HepG2 (cell line): Measurements from ENCODE around the gene NFE2L2. TPM values are rescaled to one million over a fixed set of nuclear protein-coding genes. Genes with fewer than 3 reads are reported as not detected.

Source experiments
- AGO2 ChIP-seq: fragments of 200-400 bp; formaldehyde crosslinking; optimal IDR thresholded peaks from 2 replicates; pipeline ENCODE3; 2017; ENCODE audit warnings: mild to moderate bottlenecking, low read depth, low read length, moderate library complexity
- ASH2L ChIP-seq: fragments of 300-600, 200-600 bp; sonication (generic); IDR thresholded peaks from 2 replicates; pipeline ENCODE4 v1.7.0; 2017; ENCODE audit warnings: low read depth, mild to moderate bottlenecking, moderate library complexity, mixed read lengths, low read length; ENCODE audit not compliant: insufficient read length
- CC2D1A ChIP-seq: sonication (generic); formaldehyde crosslinking; IDR thresholded peaks from 2 replicates; pipeline ENCODE4 v1.8.1; 2023; ENCODE audit warnings: mild to moderate bottlenecking, missing genetic modification reagents
- CENPBD1 ChIP-seq: sonication (generic); formaldehyde crosslinking; IDR thresholded peaks from 2 replicates; pipeline ENCODE4 v1.8.0; 2022; ENCODE audit warnings: missing genetic modification reagents, low read depth, mild to moderate bottlenecking, borderline replicate concordance
- FOXK1 ChIP-seq: sonication (generic); formaldehyde crosslinking; IDR thresholded peaks from 2 replicates; pipeline ENCODE4 v1.4.0; 2020; ENCODE audit warnings: low read depth, missing genetic modification reagents, borderline replicate concordance
- HOXA7 ChIP-seq: sonication (generic); formaldehyde crosslinking; IDR thresholded peaks from 2 replicates; pipeline ENCODE4 v1.8.1; 2022; ENCODE audit warnings: mild to moderate bottlenecking, missing genetic modification reagents, moderate library complexity
- KLF13 ChIP-seq: sonication (generic); formaldehyde crosslinking; IDR thresholded peaks from 2 replicates; pipeline ENCODE4 v1.4.0; 2020; ENCODE audit warnings: mild to moderate bottlenecking, missing genetic modification reagents
- LBX2 ChIP-seq: sonication (generic); formaldehyde crosslinking; IDR thresholded peaks from 2 replicates; pipeline ENCODE4 v1.5.0; 2020; ENCODE audit warnings: missing genetic modification reagents, mild to moderate bottlenecking, borderline replicate concordance
- NR1H2 ChIP-seq: sonication (generic); formaldehyde crosslinking; IDR thresholded peaks from 2 replicates; pipeline ENCODE4 v1.8.1; 2022; ENCODE audit warnings: low read depth, missing genetic modification reagents, borderline replicate concordance
- PAX8 ChIP-seq: sonication (generic); formaldehyde crosslinking; IDR thresholded peaks from 2 replicates; pipeline ENCODE4 v1.8.0; 2022; ENCODE audit warnings: mild to moderate bottlenecking, missing genetic modification reagents, borderline replicate concordance
- SMC3 ChIP-seq: IDR thresholded peaks from 2 replicates; pipeline ENCODE4 v1.6.1; 2011; ENCODE audit warnings: low read length, improper control_type of control experiment
- ZC3H4 ChIP-seq: sonication (generic); formaldehyde crosslinking; IDR thresholded peaks from 2 replicates; pipeline ENCODE4 v1.4.0; 2020; ENCODE audit warnings: missing genetic modification reagents, borderline replicate concordance
- ZNF281 ChIP-seq: sonication (generic); formaldehyde crosslinking; IDR thresholded peaks from 2 replicates; pipeline ENCODE4 v1.4.0; 2020; ENCODE audit warnings: missing genetic modification reagents, borderline replicate concordance
- ZNF501 ChIP-seq: sonication (generic); formaldehyde crosslinking; IDR thresholded peaks from 2 replicates; pipeline ENCODE4 v1.5.1; 2020; ENCODE audit warnings: mild to moderate bottlenecking, moderate library complexity, missing genetic modification reagents
- ZNF558 ChIP-seq: sonication (generic); formaldehyde crosslinking; IDR thresholded peaks from 2 replicates; pipeline ENCODE4 v1.9.0; 2022; ENCODE audit warnings: mild to moderate bottlenecking, missing genetic modification reagents, borderline replicate concordance
- ZNF670 ChIP-seq: sonication (generic); formaldehyde crosslinking; IDR thresholded peaks from 2 replicates; pipeline ENCODE4 v1.8.0; 2022; ENCODE audit warnings: mild to moderate bottlenecking, missing genetic modification reagents, borderline replicate concordance
- ZNF878 ChIP-seq: sonication (generic); formaldehyde crosslinking; IDR thresholded peaks from 2 replicates; pipeline ENCODE4 v1.8.1; 2023; ENCODE audit warnings: mild to moderate bottlenecking, missing genetic modification reagents, moderate library complexity
- ZUFSP ChIP-seq: sonication (generic); formaldehyde crosslinking; IDR thresholded peaks from 2 replicates; pipeline ENCODE4 v1.9.0; 2021; ENCODE audit warnings: missing genetic modification reagents, mild to moderate bottlenecking, borderline replicate concordance
- polyA plus RNA-seq, 8 experiments: library from polyadenylated mRNA; depleted of rRNA in 3 of 8; stranded (reverse) in 7 of 8; unstranded in 1 of 8; fragments of >200 nt; fragmentation: Illumina TruSeq in 4 of 8; extraction: Trizol in 4 of 8; gene quantifications; 2 replicates each; pipeline versions ENCODE4 v1.2.1 to v1.2.3, GENCODE V29; 2011 to 2016; ENCODE audit warnings: low read depth in 4 of 8, missing spikeins in 1 of 8, mixed read lengths in 1 of 8; ENCODE audit not compliant: insufficient read depth in 1 of 8
- total RNA-seq, 5 experiments: library from RNA; depleted of rRNA; stranded (reverse); fragments of >200 nt; fragmentation: Illumina TruSeq; extraction: Trizol; gene quantifications; 2 replicates each; pipeline ENCODE4 v1.2.3, GENCODE V29; 2016; ENCODE audit warnings: low read depth in 1 of 5

Gene NFE2L2
- total and polyA plus RNA-seq, 2 of the 13 experiments (the other 11 are each of a cell fraction or from before 2014, with no cell fraction given) = 84.6 to 215 TPM

- no peak for TF ChIP-seq NR1H2 (CRISPR knock-in tag)
- TF ChIP-seq ZUFSP = no peak
- TF ChIP-seq ZNF558 (CRISPR knock-in tag) = no peak
- peak; percentile 87; the same call in 1 of the 2 replicates for TF ChIP-seq HOXA7 (CRISPR knock-in tag)
- TF ChIP-seq ASH2L = no peak
- TF ChIP-seq LBX2 (CRISPR knock-in tag) = peak; percentile 71; the same call in 1 of the 2 replicates
- TF ChIP-seq FOXK1 (CRISPR knock-in tag) = no peak
- TF ChIP-seq ZNF878 (CRISPR knock-in tag) = no peak
- TF ChIP-seq CENPBD1 (CRISPR knock-in tag) = no peak
- 0 out of 2 replicates have a peak, but pooled peaks have one; percentile 34 for TF ChIP-seq CC2D1A (CRISPR knock-in tag)
- TF ChIP-seq ZNF281 (CRISPR knock-in tag) = no peak
- TF ChIP-seq SMC3 = no peak
- TF ChIP-seq PAX8 = 0 out of 2 replicates have a peak, but pooled peaks have one; percentile 57
- TF ChIP-seq KLF13 (CRISPR knock-in tag) = 0 out of 2 replicates have a peak, but pooled peaks have one; percentile 21
- TF ChIP-seq ZNF670 (CRISPR knock-in tag) = no peak; the same call in 1 of the 2 replicates
- TF ChIP-seq AGO2 = peak; percentile 65
- no peak for TF ChIP-seq ZNF501 (CRISPR knock-in tag)
- TF ChIP-seq ZC3H4 (CRISPR knock-in tag) = no peak; the same call in 1 of the 2 replicates
Measured at GRCh38 chr2:177264209-177264692, 276 bp downstream of the NFE2L2 start (continued).
